ENCODE results near the gene KCNJ3. TPM values are rescaled to one million over a fixed set of nuclear protein-coding genes. Genes with fewer than 3 reads are reported as not detected.

The KCNJ3 gene
- total and polyA plus RNA-seq, 9 of the 15 experiments (the other 6 are each of a cell fraction or from before 2014, with no cell fraction given), result not detected

DNA sequence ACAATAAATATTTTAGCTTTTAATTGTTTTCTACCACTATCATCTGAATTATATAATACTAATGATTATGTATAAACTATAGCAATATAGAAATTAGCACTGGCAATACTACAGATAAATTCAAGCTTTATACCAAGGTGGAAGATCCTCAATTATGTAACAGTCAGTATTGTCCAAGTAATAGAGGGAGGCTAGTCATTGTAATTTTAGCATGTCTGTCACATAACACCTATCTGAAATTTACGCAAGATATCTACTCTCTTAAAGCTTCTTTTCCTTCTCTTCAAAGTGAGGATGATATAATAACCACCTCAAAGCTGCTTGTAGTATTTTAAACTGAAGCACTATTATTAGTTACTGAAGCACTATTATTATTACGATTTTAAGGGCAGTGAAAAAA lies 12.2 kb downstream of the KCNJ3 start:
- FAIRE-seq (no peak), ATAC-seq (no peak), DNase-seq (ENCODE audit: extremely low read depth in 1 of 4, low spot score in 3 of 4) (no peak)
- Histone ChIP-seq H3K79me2 (ENCODE audit: control insufficient read depth, insufficient read depth, low read length) (no peaks in the 10 kb centered on the region), H3K9ac (ENCODE audit: insufficient read depth in 1 of 2, low read depth in 2 of 2, low read length in 2 of 2) (no peak overlapping the region), H3K27ac (ENCODE audit: extremely low read depth, low read depth, low read length) (no peak overlapping the region), H3K9me3 (replicated peaks; ENCODE audit: control insufficient read depth, insufficient read depth, low read depth, low read length) (no peaks in the 10 kb centered on the region), H3K9me1 (ENCODE audit: control insufficient read depth, insufficient read depth, low read length) (no peaks in the 10 kb centered on the region), H2AFZ (ENCODE audit: low read depth, low read length) (no peak overlapping the region), H3K4me1 (replicated peaks in 1 of 2; ENCODE audit: control insufficient read depth in 2 of 2, insufficient read depth in 2 of 2, low read length in 2 of 2) (no peaks in the 10 kb centered on the region), H3K4me2 (ENCODE audit: insufficient read depth, low read length) (no peak overlapping the region), H3K4me3 (no peak overlapping the region), H3K27me3 (ENCODE audit: control insufficient read depth in 2 of 2, insufficient read depth in 2 of 2, low read length in 2 of 2) (no peaks in the 10 kb centered on the region), H3K36me3 (ENCODE audit: control insufficient read depth, insufficient read depth, low read length) (no peaks in the 10 kb centered on the region), H4K20me1 (replicated peaks; ENCODE audit: control insufficient read depth, insufficient read depth, low read length) (no peaks in the 10 kb centered on the region)
- 0% methylated on average over 2 of the region's 2 CpGs for WGBS (ENCODE audit: insufficient coverage, low coverage, missing lambda C conversion rate)
- ChIA-PET CTCF (ENCODE audit: low intra/inter-chr PET ratio) (no interaction called here), POLR2A (interaction anchor here (0.6 kb wide), 1 partner anchor 34 kb away, joined by 3 read pairs; no protein-coding TSS in a partner anchor)
- no peak for TF ChIP-seq ARID1B (IDR thresholded peaks at IDR 0.05)
- TF ChIP-seq, protein P1, sequence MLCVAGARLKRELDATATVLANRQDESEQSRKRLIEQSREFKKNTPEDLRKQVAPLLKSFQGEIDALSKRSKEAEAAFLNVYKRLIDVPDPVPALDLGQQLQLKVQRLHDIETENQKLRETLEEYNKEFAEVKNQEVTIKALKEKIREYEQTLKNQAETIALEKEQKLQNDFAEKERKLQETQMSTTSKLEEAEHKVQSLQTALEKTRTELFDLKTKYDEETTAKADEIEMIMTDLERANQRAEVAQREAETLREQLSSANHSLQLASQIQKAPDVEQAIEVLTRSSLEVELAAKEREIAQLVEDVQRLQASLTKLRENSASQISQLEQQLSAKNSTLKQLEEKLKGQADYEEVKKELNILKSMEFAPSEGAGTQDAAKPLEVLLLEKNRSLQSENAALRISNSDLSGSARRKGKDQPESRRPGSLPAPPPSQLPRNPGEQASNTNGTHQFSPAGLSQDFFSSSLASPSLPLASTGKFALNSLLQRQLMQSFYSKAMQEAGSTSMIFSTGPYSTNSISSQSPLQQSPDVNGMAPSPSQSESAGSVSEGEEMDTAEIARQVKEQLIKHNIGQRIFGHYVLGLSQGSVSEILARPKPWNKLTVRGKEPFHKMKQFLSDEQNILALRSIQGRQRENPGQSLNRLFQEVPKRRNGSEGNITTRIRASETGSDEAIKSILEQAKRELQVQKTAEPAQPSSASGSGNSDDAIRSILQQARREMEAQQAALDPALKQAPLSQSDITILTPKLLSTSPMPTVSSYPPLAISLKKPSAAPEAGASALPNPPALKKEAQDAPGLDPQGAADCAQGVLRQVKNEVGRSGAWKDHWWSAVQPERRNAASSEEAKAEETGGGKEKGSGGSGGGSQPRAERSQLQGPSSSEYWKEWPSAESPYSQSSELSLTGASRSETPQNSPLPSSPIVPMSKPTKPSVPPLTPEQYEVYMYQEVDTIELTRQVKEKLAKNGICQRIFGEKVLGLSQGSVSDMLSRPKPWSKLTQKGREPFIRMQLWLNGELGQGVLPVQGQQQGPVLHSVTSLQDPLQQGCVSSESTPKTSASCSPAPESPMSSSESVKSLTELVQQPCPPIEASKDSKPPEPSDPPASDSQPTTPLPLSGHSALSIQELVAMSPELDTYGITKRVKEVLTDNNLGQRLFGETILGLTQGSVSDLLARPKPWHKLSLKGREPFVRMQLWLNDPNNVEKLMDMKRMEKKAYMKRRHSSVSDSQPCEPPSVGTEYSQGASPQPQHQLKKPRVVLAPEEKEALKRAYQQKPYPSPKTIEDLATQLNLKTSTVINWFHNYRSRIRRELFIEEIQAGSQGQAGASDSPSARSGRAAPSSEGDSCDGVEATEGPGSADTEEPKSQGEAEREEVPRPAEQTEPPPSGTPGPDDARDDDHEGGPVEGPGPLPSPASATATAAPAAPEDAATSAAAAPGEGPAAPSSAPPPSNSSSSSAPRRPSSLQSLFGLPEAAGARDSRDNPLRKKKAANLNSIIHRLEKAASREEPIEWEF (CRISPR knock-in tag; IDR thresholded peaks at IDR 0.05), result no peak
- TF ChIP-seq, protein P2, sequence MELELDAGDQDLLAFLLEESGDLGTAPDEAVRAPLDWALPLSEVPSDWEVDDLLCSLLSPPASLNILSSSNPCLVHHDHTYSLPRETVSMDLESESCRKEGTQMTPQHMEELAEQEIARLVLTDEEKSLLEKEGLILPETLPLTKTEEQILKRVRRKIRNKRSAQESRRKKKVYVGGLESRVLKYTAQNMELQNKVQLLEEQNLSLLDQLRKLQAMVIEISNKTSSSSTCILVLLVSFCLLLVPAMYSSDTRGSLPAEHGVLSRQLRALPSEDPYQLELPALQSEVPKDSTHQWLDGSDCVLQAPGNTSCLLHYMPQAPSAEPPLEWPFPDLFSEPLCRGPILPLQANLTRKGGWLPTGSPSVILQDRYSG (tag; conservative IDR thresholded peaks at IDR 0.05; ENCODE audit: low read depth), result no peak
- TF ChIP-seq, protein P3, sequence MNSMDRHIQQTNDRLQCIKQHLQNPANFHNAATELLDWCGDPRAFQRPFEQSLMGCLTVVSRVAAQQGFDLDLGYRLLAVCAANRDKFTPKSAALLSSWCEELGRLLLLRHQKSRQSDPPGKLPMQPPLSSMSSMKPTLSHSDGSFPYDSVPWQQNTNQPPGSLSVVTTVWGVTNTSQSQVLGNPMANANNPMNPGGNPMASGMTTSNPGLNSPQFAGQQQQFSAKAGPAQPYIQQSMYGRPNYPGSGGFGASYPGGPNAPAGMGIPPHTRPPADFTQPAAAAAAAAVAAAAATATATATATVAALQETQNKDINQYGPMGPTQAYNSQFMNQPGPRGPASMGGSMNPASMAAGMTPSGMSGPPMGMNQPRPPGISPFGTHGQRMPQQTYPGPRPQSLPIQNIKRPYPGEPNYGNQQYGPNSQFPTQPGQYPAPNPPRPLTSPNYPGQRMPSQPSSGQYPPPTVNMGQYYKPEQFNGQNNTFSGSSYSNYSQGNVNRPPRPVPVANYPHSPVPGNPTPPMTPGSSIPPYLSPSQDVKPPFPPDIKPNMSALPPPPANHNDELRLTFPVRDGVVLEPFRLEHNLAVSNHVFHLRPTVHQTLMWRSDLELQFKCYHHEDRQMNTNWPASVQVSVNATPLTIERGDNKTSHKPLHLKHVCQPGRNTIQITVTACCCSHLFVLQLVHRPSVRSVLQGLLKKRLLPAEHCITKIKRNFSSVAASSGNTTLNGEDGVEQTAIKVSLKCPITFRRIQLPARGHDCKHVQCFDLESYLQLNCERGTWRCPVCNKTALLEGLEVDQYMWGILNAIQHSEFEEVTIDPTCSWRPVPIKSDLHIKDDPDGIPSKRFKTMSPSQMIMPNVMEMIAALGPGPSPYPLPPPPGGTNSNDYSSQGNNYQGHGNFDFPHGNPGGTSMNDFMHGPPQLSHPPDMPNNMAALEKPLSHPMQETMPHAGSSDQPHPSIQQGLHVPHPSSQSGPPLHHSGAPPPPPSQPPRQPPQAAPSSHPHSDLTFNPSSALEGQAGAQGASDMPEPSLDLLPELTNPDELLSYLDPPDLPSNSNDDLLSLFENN (IDR thresholded peaks at IDR 0.05; ENCODE audit: low read depth in 2 of 2, low read length in 2 of 2), result no peak
- TF ChIP-seq MECOM (CRISPR knock-in tag; IDR thresholded peaks at IDR 0.05), result no peak
- no peak for TF ChIP-seq SNIP1 (IDR thresholded peaks at IDR 0.05; ENCODE audit: low read depth)
- no peak for TF ChIP-seq TEAD4 (IDR thresholded peaks at IDR 0.05; ENCODE audit: low read length)
- TF ChIP-seq TEAD4 (CRISPR knock-in tag; IDR thresholded peaks at IDR 0.05; ENCODE audit: borderline replicate concordance), result no peak
- no peak for TF ChIP-seq ZBTB8A (IDR thresholded peaks at IDR 0.05; ENCODE audit: partially characterized antibody)
- no peak for TF ChIP-seq ZNF717 (CRISPR knock-in tag; IDR thresholded peaks at IDR 0.05)
- no peak for TF ChIP-seq POLR2AphosphoS2 (IDR thresholded peaks at IDR 0.05; ENCODE audit: low read length)
- TF ChIP-seq XRCC5 (IDR thresholded peaks at IDR 0.05; ENCODE audit: low read depth, low read length), result no peak
- no TSS peak for BruUV-seq (replicated peaks)
- in situ Hi-C loops (cut with MboI) (no loop called here), intact Hi-C loops (cut with micrococcal nuclease) (no loop called here)
